ENCODE results near the gene PRDM8. TPM values are rescaled to one million over a fixed set of nuclear protein-coding genes. Genes with fewer than 3 reads are reported as not detected.

Gene PRDM8
- total and polyA plus RNA-seq, 2 of the 4 experiments (the other 2 are of a cell fraction) = 5.7 to 15.8 TPM

DNA sequence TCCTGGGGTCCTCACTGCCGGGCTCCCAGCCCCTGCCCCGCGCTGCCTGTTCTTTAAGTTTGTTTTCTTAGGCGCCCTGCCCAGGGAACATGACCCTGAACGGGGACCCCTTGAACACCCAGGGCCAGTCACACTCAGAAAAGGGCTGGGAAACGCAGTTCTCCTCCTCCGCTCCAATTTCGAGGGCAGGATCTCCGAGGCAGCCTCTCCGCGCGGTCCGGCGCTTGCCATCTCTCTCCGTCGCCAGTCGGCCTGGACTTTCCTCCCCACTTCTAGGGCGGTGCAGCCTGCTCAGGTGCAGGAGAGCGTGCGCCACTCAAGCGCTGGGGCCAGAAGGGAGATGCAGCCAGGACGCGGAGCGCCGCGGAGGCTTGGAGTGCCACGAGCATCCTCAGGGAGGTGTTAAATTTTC lies 9.9 kb downstream of the PRDM8 start:
- in situ Hi-C loops (cut with MboI; ENCODE audit: low sequenced_read_pairs) (loop anchor here (25.0 kb wide), 1 partner anchor 1170 kb away; no protein-coding TSS in a partner anchor), intact Hi-C loops (cut with micrococcal nuclease) (loop anchor here (10.0 kb wide), 1 partner anchor 632 kb away; no protein-coding TSS in a partner anchor), dilution Hi-C loops (cut with HindIII; ENCODE audit: low sequenced_read_pairs, unreplicated experiment) (no loop called here)
- no peak overlapping the region for H3K4ac ChIP-seq (ENCODE audit: low read depth, low read length)
- no peak overlapping the region for H4K8ac ChIP-seq (ENCODE audit: low read depth in 2 of 2, low read length in 2 of 2)
- no peak overlapping the region for H3K18ac ChIP-seq (ENCODE audit: low read depth, low read length)
- no peak overlapping the region for H3K4me2 ChIP-seq (ENCODE audit: low read depth, low read length)
- H2AK9ac ChIP-seq (replicated peaks; ENCODE audit: low read depth, low read length, poor library complexity) = no peak overlapping the region
- no peak overlapping the region for H2AFZ ChIP-seq (replicated peaks; ENCODE audit: low read length, poor library complexity)
- no peak for ATAC-seq (ENCODE audit: low read depth)
- no peaks in the 10 kb centered on the region; the same call in 1 of the 2 replicates for H3K4me1 ChIP-seq (ENCODE audit: control insufficient read depth, insufficient read depth, low read length)
- peaks cover 4 to 30% of the 10 kb centered on the region in 2 experiments; a peak in 2 of 4 replicates for H3K79me1 ChIP-seq (ENCODE audit: low read depth in 1 of 2, low read length in 2 of 2)
- no peak overlapping the region for H2BK5ac ChIP-seq (ENCODE audit: low read depth, low read length, poor library complexity, severe bottlenecking)
- no peak overlapping the region for H4K91ac ChIP-seq (ENCODE audit: insufficient read depth, low read depth, low read length)
- H3K14ac ChIP-seq (replicated peaks; ENCODE audit: low read depth, low read length) = no peak overlapping the region
- H3K9me1 ChIP-seq (ENCODE audit: insufficient read depth, low read length) = peaks cover 13% of the 10 kb centered on the region
- 60% methylated on average over 1 of the region's 27 CpGs; no CpG with 5 or more reads in 1 of the 2 experiments for WGBS, 2 experiments (ENCODE audit: extremely low coverage in 2 of 2, insufficient read length in 1 of 2)
- no peak for DNase-seq
- no peak overlapping the region for H2BK15ac ChIP-seq (ENCODE audit: low read depth, low read length)
- no peaks in the 10 kb centered on the region; the same call in 1 of the 2 replicates for H3K36me3 ChIP-seq (ENCODE audit: control insufficient read depth, insufficient read depth, low read length)
- H3K27ac ChIP-seq (ENCODE audit: insufficient read depth, low read length) = no peak overlapping the region
- ChIA-PET POLR2A (ENCODE audit: unreplicated experiment) (no interaction called here), CTCF (no interaction called here)
- no peaks in the 10 kb centered on the region for H3K27me3 ChIP-seq (ENCODE audit: control insufficient read depth, insufficient read depth, low read length)
- no peak overlapping the region for H3K23ac ChIP-seq (ENCODE audit: low read depth, low read length)
- H2BK120ac ChIP-seq (ENCODE audit: low read depth, low read length) = no peak overlapping the region
- no peak overlapping the region for H3K4me3 ChIP-seq (ENCODE audit: insufficient read depth, low read depth, low read length)
- H3K9ac ChIP-seq (ENCODE audit: low read depth, low read length) = no peak overlapping the region
- H2AK5ac ChIP-seq (ENCODE audit: low read depth, low read length) = no peak overlapping the region
- no peak overlapping the region for H4K5ac ChIP-seq (ENCODE audit: low read depth, low read length)
- H3K56ac ChIP-seq (ENCODE audit: extremely low read depth, insufficient read depth, low read length) = no peak overlapping the region
- no peaks in the 10 kb centered on the region for H3K9me3 ChIP-seq (ENCODE audit: control insufficient read depth, insufficient read depth, low read length)
- no TSS peak for BruUV-seq (replicated peaks)
- 0 out of 2 replicates have a peak, but pooled peaks cover 4% of the 10 kb centered on the region for H4K20me1 ChIP-seq (ENCODE audit: insufficient read depth, low read length)
- TF ChIP-seq SMC3 (IDR thresholded peaks at IDR 0.05; ENCODE audit: low read depth, low read length) (no peak), MAZ (IDR thresholded peaks at IDR 0.05; ENCODE audit: borderline replicate concordance, low read depth, low read length) (no peak)
- no peak overlapping the region for H2BK20ac ChIP-seq (ENCODE audit: low read depth, low read length)
